Sigmoid colon (tissue), 4 donors: Measurements from ENCODE around the gene LRRTM4.
"Not testable (repeated sequence)": the region's sequence is repeated elsewhere in the genome, so short reads cannot be mapped to it uniquely, and the experiment has no call there.

ENCODE experiments used
- CTCF ChIP-seq, 4 experiments: fragments of 450-650 bp in 3 of 4; fragments of 200-600 bp in 1 of 4; IDR thresholded peaks; one replicate each; pipeline ENCODE4 v1.5.1; 2016 to 2019; ENCODE audit warnings: antibody characterized with exemption in 4 of 4, mild to moderate bottlenecking in 3 of 4, moderate library complexity in 2 of 4
- EP300 ChIP-seq, 4 donors: sonication (generic); formaldehyde crosslinking; IDR thresholded peaks; one replicate each; pipeline ENCODE4 v1.6.1; 2017; ENCODE audit warnings: antibody characterized with exemption in 4 of 4
- POLR2A ChIP-seq, 2 donors: fragments of 450-650 bp; IDR thresholded peaks; one replicate each; pipeline ENCODE4 v1.6.1; 2016; ENCODE audit warnings: antibody characterized with exemption in 2 of 2, mild to moderate bottlenecking in 2 of 2, moderate library complexity in 2 of 2
- POLR2AphosphoS5 ChIP-seq, 4 donors: sonication (generic); formaldehyde crosslinking; IDR thresholded peaks; one replicate each; pipeline ENCODE4 v1.6.1; 2017; ENCODE audit warnings: antibody characterized with exemption in 4 of 4

- TF ChIP-seq CTCF, POLR2AphosphoS5, POLR2A, EP300 (IDR thresholded peaks at IDR 0.05): not testable (repeated sequence)
Observed at GRCh38 chr2:77164021-77164420, 358.2 kb downstream of the LRRTM4 start.
